ENCODE measurements around the gene SNX7. TPM values are rescaled to one million over a fixed set of nuclear protein-coding genes. Genes with fewer than 3 reads are reported as not detected.

Gene SNX7
- total and polyA plus RNA-seq, 4 donors: 4.9 to 24.8 (median 13.1) TPM

- no peak for DNase-seq
- 72 to 81% methylated on average over 4 of the region's 4 CpGs for WGBS, 2 donors
- Histone ChIP-seq H3K27ac (ENCODE audit: low read depth in 1 of 2, low read length in 1 of 2) (no peak overlapping the region), H3K9me3 (ENCODE audit: control insufficient read depth in 4 of 4, insufficient read depth in 3 of 4, low read length in 3 of 4) (no peaks in the 10 kb centered on the region), H3K4me1 (ENCODE audit: control insufficient read depth in 5 of 5, insufficient read depth in 5 of 5, low read length in 5 of 5) (peaks cover 0 to 7% (median 0%) of the 10 kb centered on the region in 5 donors), H3K4me3 (no peak overlapping the region), H3K36me3 (ENCODE audit: control insufficient read depth in 4 of 4, insufficient read depth in 4 of 4, low read length in 4 of 4) (peaks cover 0 to 2% (median 0%) of the 10 kb centered on the region in 4 donors), H3K9ac (ENCODE audit: insufficient read depth in 1 of 2, low read length in 2 of 2) (no peak overlapping the region), H3K27me3 (ENCODE audit: control insufficient read depth in 3 of 3, insufficient read depth in 3 of 3, low read length in 2 of 3) (no peaks in the 10 kb centered on the region)
- no peak for TF ChIP-seq CTCF (IDR thresholded peaks at IDR 0.05; ENCODE audit: control extremely low read depth, extremely low read depth)
- ATAC-seq (ENCODE audit: insufficient read depth, low FRiP score): no peak
Measured at GRCh38 chr1:98766255-98766654, 104.7 kb downstream of the SNX7 start.

GRCh38 chr1:98769162-98769561 is 107.6 kb downstream of the SNX7 start:
- ATAC-seq (ENCODE audit: insufficient read depth, low FRiP score) (no peak), DNase-seq (no peak)
- H3K36me3 ChIP-seq (ENCODE audit: control insufficient read depth in 4 of 4, insufficient read depth in 4 of 4, low read length in 4 of 4): peaks cover 0 to 2% (median 0%) of the 10 kb centered on the region in 4 donors
- H3K27ac ChIP-seq (ENCODE audit: low read depth in 1 of 2, low read length in 1 of 2): no peak overlapping the region
- WGBS, 2 donors: 45 to 66% methylated on average over 3 of the region's 3 CpGs
- H3K9me3 ChIP-seq (ENCODE audit: control insufficient read depth in 4 of 4, insufficient read depth in 3 of 4, low read length in 3 of 4): no peaks in the 10 kb centered on the region
- TF ChIP-seq CTCF (IDR thresholded peaks at IDR 0.05; ENCODE audit: control extremely low read depth, extremely low read depth): no peak
- H3K9ac ChIP-seq (ENCODE audit: insufficient read depth in 1 of 2, low read length in 2 of 2): no peak overlapping the region
- peaks cover 0 to 2% (median 0%) of the 10 kb centered on the region in 5 donors for H3K4me1 ChIP-seq (ENCODE audit: control insufficient read depth in 5 of 5, insufficient read depth in 5 of 5, low read length in 5 of 5)
- H3K27me3 ChIP-seq (ENCODE audit: control insufficient read depth in 3 of 3, insufficient read depth in 3 of 3, low read length in 2 of 3): no peaks in the 10 kb centered on the region
- no peak overlapping the region for H3K4me3 ChIP-seq

DNA sequence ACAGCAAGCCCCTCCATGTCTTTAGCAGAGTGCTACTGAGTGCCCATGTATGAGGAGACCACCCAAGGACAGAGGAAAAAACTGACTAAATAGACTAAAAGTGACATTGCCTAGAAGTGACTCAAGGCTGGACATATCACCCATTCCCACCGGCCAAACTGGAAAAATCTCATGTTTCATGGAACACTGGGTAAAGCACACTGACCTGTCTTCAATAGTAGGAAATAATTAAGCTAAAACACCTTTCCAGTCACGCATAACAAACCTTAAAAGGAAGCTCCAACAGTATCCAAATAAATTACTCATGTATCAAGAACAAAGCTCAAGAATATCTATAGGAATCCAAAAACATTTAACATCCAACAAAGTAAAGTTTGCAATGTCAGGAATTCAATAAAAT is 120.4 kb downstream of the SNX7 start:
- H3K36me3 ChIP-seq (ENCODE audit: control insufficient read depth in 4 of 4, insufficient read depth in 4 of 4, low read length in 4 of 4): no peaks in the 10 kb centered on the region
- DNase-seq (no peak), ATAC-seq (ENCODE audit: insufficient read depth, low FRiP score) (no peak)
- no peak overlapping the region for H3K27ac ChIP-seq (ENCODE audit: low read depth in 1 of 2, low read length in 1 of 2)
- no peak for TF ChIP-seq CTCF (IDR thresholded peaks at IDR 0.05; ENCODE audit: control extremely low read depth, extremely low read depth)
- H3K4me1 ChIP-seq (ENCODE audit: control insufficient read depth in 5 of 5, insufficient read depth in 5 of 5, low read length in 5 of 5): no peaks in the 10 kb centered on the region
- H3K9ac ChIP-seq (ENCODE audit: insufficient read depth in 1 of 2, low read length in 2 of 2): no peak overlapping the region
- 74 to 89% methylated on average over 2 of the region's 2 CpGs for WGBS, 2 donors
- H3K4me3 ChIP-seq: no peak overlapping the region
- peaks cover 0 to 6% (median 2%) of the 10 kb centered on the region in 4 donors for H3K9me3 ChIP-seq (ENCODE audit: control insufficient read depth in 4 of 4, insufficient read depth in 3 of 4, low read length in 3 of 4)
- no peaks in the 10 kb centered on the region for H3K27me3 ChIP-seq (ENCODE audit: control insufficient read depth in 3 of 3, insufficient read depth in 3 of 3, low read length in 2 of 3)

- H3K27me3 ChIP-seq (ENCODE audit: control insufficient read depth in 3 of 3, insufficient read depth in 3 of 3, low read length in 2 of 3): no peaks in the 10 kb centered on the region
- ATAC-seq (ENCODE audit: insufficient read depth, low FRiP score): no peak
- H3K27ac ChIP-seq (ENCODE audit: low read depth in 1 of 2, low read length in 1 of 2): no peak overlapping the region
- no peak overlapping the region for H3K9ac ChIP-seq (ENCODE audit: insufficient read depth in 1 of 2, low read length in 2 of 2)
- H3K4me3 ChIP-seq: no peak overlapping the region
- no peaks in the 10 kb centered on the region for H3K36me3 ChIP-seq (ENCODE audit: control insufficient read depth in 4 of 4, insufficient read depth in 4 of 4, low read length in 4 of 4)
- 93 to 97% methylated on average over 6 of the region's 6 CpGs for WGBS, 2 donors
- DNase-seq: no peak
- H3K4me1 ChIP-seq (ENCODE audit: control insufficient read depth in 5 of 5, insufficient read depth in 5 of 5, low read length in 5 of 5): no peaks in the 10 kb centered on the region
- TF ChIP-seq CTCF (IDR thresholded peaks at IDR 0.05; ENCODE audit: control extremely low read depth, extremely low read depth): no peak
- peaks cover 0 to 6% (median 2%) of the 10 kb centered on the region in 4 donors for H3K9me3 ChIP-seq (ENCODE audit: control insufficient read depth in 4 of 4, insufficient read depth in 3 of 4, low read length in 3 of 4)
Measured at GRCh38 chr1:98783821-98784220, 122.3 kb downstream of the SNX7 start.

Measured in lung (tissue), 12 donors.